ENCODE measurements around the gene CCDC85C. TPM values are rescaled to one million over a fixed set of nuclear protein-coding genes. Genes with fewer than 3 reads are reported as not detected.

CCDC85C gene
- total and polyA plus RNA-seq, 7 donors, result 1.8 to 21.0 (median 7.9) TPM

GRCh38 chr14:99532310-99532709 lies 71.7 kb downstream of the CCDC85C start:
- Histone ChIP-seq H3K27ac (no peak overlapping the region), H3K27me3 (ENCODE audit: insufficient read depth in 3 of 3, low read length in 2 of 3) (peaks cover 0 to 3% (median 0%) of the 10 kb centered on the region in 3 donors), H3K36me3 (ENCODE audit: insufficient read depth in 1 of 2, low read depth in 1 of 2) (no peaks in the 10 kb centered on the region), H3K4me3 (no peak overlapping the region), H3K9me3 (no peaks in the 10 kb centered on the region), H3K4me1 (no peaks in the 10 kb centered on the region)
- TF ChIP-seq CTCF (IDR thresholded peaks at IDR 0.05), result no peak
- ATAC-seq (no peak), DNase-seq (no peak)
- intact Hi-C loops (cut with DNase I), result no loop called here
- WGBS, 3 donors, result 86 to 91% (median 87%) methylated on average over 5 of the region's 5 CpGs

DNA sequence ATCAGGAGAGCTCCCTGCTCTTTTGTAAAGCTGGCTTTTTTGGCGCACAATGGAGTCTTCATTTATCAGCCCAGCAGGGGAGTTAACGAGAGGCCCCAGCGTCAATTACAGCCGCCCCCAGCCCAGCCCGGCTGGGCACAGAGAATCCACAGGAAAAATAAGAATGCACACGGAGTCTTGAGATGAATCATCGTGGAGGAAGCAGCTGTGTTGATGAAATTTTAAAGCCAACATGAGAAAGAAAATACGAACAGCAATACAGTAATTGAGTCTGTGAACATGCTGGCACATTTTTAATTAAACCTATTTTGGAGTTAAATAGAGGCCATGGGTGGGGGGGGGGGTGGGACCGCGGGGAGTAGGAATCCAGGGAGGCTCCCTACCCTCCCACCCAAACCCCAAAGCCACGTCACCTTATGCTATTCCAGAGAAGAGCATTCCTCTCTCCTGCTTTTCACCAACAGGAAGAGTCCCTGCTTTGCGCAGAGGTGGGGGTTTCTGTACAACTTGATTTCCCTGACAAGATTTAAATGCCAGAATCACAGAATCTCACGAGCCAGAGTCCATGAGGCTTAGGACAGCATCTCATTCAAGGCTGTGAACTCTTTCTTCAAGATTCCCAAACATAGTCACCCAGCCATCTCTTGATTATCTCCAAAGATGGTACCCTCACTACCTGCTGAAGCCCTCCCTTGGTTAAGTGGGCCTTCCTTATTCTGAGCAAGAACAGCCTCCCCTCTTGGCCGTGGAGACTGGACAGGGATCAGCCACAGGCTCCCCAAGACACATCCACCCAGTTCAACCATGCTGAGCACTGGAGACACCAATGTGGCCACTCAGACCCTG lies 72.5 kb downstream of the CCDC85C start:
- ATAC-seq (no peak), DNase-seq (no peak)
- no peaks in the 10 kb centered on the region for H3K4me1 ChIP-seq
- WGBS, 3 donors, result 63 to 67% (median 66%) methylated on average over 14 of the region's 14 CpGs
- no peak for TF ChIP-seq CTCF (IDR thresholded peaks at IDR 0.05)
- intact Hi-C loops (cut with DNase I), result no loop called here
- H3K4me3 ChIP-seq, result no peak overlapping the region
- H3K27ac ChIP-seq, result no peak overlapping the region
- H3K36me3 ChIP-seq (ENCODE audit: insufficient read depth in 1 of 2, low read depth in 1 of 2), result no peaks in the 10 kb centered on the region
- H3K27me3 ChIP-seq (ENCODE audit: insufficient read depth in 3 of 3, low read length in 2 of 3), result peaks cover 0 to 3% (median 0%) of the 10 kb centered on the region in 3 donors
- no peaks in the 10 kb centered on the region for H3K9me3 ChIP-seq

DNA sequence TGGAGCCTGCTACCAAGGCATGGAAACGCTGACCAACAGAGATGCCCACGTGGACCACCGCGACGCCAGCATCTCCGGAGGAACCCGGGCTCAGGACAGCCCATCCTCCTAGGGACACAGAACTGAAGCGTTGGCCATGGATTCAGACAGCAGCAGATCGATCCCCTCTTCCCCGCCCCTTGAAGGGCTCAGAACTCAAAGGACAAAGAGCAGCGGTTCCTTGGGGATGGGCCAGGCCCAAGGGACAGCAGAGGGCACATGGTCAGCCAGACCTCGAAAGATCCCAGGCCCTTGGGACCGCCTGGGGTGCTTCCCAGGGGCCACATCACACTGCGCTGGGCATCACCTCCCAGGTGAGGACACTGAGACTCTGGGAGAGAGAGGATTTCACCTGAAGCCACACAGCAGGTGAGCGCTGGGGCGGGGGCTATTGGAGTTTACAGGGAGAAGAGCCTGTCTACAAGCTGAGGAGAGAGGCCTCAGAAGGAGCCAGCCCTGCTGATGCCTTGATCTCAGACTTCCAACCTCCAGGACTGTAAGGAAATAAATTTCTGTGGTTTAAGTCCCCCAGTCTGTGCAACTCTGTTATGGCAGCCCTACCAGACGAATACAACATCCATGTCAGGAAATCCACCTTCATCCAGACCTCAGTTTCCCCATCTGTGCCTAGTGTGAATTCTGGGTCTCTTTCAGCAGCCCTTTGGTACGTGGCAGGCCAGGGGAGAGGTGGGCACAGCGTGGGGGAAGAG lies 73.4 kb downstream of the CCDC85C start:
- no peak overlapping the region for H3K27ac ChIP-seq
- no peaks in the 10 kb centered on the region for H3K36me3 ChIP-seq (ENCODE audit: insufficient read depth in 1 of 2, low read depth in 1 of 2)
- DNase-seq (no peak), ATAC-seq (no peak)
- no peak overlapping the region for H3K4me3 ChIP-seq
- intact Hi-C loops (cut with DNase I), result no loop called here
- peaks cover 0 to 3% (median 0%) of the 10 kb centered on the region in 3 donors for H3K27me3 ChIP-seq (ENCODE audit: insufficient read depth in 3 of 3, low read length in 2 of 3)
- H3K4me1 ChIP-seq, result no peaks in the 10 kb centered on the region
- TF ChIP-seq CTCF (IDR thresholded peaks at IDR 0.05), result no peak
- no peaks in the 10 kb centered on the region for H3K9me3 ChIP-seq
- 84 to 88% (median 85%) methylated on average over 19 of the region's 19 CpGs for WGBS, 3 donors

DNA sequence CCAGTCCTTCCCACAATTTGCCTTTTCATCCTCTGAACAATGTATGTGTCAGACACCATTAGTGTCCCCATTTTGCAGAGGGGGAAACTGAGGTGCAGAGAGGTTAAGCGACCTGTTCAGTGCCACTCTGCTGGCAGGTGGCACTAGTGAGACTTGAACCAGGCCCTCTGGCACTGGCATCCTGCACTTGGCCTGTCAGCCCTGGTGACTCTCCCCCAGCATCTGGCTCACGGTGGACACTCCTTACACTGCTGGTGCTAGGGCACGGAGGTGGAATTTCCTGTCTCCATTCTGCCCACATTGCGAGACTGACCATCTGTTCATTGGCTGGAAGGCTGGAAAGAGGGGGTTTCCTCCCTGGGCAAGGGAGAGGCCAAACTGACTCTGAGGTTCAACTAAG lies 74.1 kb downstream of the CCDC85C start:
- intact Hi-C loops (cut with DNase I), result no loop called here
- Histone ChIP-seq H3K4me3 (no peak overlapping the region), H3K9me3 (no peaks in the 10 kb centered on the region), H3K36me3 (ENCODE audit: insufficient read depth in 1 of 2, low read depth in 1 of 2) (no peaks in the 10 kb centered on the region), H3K27me3 (ENCODE audit: insufficient read depth in 3 of 3, low read length in 2 of 3) (peaks cover 0 to 3% (median 0%) of the 10 kb centered on the region in 3 donors), H3K4me1 (no peaks in the 10 kb centered on the region), H3K27ac (no peak overlapping the region)
- 66 to 74% (median 69%) methylated on average over 4 of the region's 4 CpGs for WGBS, 3 donors
- no peak for ATAC-seq
- no peak for TF ChIP-seq CTCF (IDR thresholded peaks at IDR 0.05)
- DNase-seq, result no peak
